Transverse colon (tissue), 4 donors: ENCODE data around the gene PFDN5. TPM values are rescaled to one million over a fixed set of nuclear protein-coding genes. Genes with fewer than 3 reads are reported as not detected.
"Not testable (repeated sequence)": the region's sequence is repeated elsewhere in the genome, so short reads cannot be mapped to it uniquely, and the experiment has no call there.

Source experiments
- DNase-seq: peaks from one replicate; pipeline ENCODE4 v3.0.0-alpha.2; 2019
- H3K27ac ChIP-seq, 4 donors: fragments of 200-600 bp; sonication (generic); 2 replicates each; pipeline ENCODE4 v1.5.1; 2016 to 2018; ENCODE audit warnings: inconsistent platforms in 4 of 4
- H3K27me3 ChIP-seq: fragments of 200-600 bp; sonication (generic); 2 replicates; pipeline ENCODE4 v1.5.1; 2017; ENCODE audit warnings: inconsistent platforms
- H3K36me3 ChIP-seq, 4 donors: fragments of 200-600 bp; sonication (generic); 2 replicates each; pipeline ENCODE4 v1.5.1; 2017 to 2019; ENCODE audit warnings: inconsistent platforms in 4 of 4
- H3K4me1 ChIP-seq, 4 donors: fragments of 200-600 bp; sonication (generic); 2 replicates each; pipeline ENCODE4 v1.5.1; 2017 to 2020; ENCODE audit warnings: inconsistent platforms in 4 of 4
- H3K4me3 ChIP-seq, 4 donors: fragments of 200-600 bp; sonication (generic); 1 replicate in 1 of 4; 2 replicates in 3 of 4; pipeline versions ENCODE4 v1.5.1 to v1.6.1; 2017 to 2019; ENCODE audit warnings: inconsistent platforms in 4 of 4
- H3K9me3 ChIP-seq, 2 donors: fragments of 200-600 bp; sonication (generic); 2 replicates each; pipeline ENCODE4 v1.5.1; 2017 to 2019; ENCODE audit warnings: inconsistent platforms in 2 of 2
- CTCF ChIP-seq, 5 experiments: fragments of 200-600 bp in 3 of 5; fragments of 450-650 bp in 2 of 5; sonication (generic) in 3 of 5; IDR thresholded peaks; 1 replicate in 2 of 5; 2 replicates in 3 of 5; pipeline ENCODE4 v1.5.1; 2016 to 2017; ENCODE audit warnings: antibody characterized with exemption in 5 of 5, inconsistent platforms in 3 of 5, mild to moderate bottlenecking in 2 of 5, moderate library complexity in 1 of 5
- EP300 ChIP-seq: sonication (generic); formaldehyde crosslinking; IDR thresholded peaks from one replicate; pipeline ENCODE4 v1.6.1; 2017; ENCODE audit warnings: antibody characterized with exemption, low read depth
- POLR2A ChIP-seq: fragments of 450-650 bp; IDR thresholded peaks from one replicate; pipeline ENCODE4 v1.6.1; 2016; ENCODE audit warnings: antibody characterized with exemption, mild to moderate bottlenecking, moderate library complexity
- POLR2AphosphoS5 ChIP-seq, 3 donors: sonication (generic); formaldehyde crosslinking; IDR thresholded peaks; one replicate each; pipeline ENCODE4 v1.6.1; 2016; ENCODE audit warnings: antibody characterized with exemption in 3 of 3
- WGBS, 2 donors: methylation state at CpG; one replicate each; pipeline ENCODE4 v1.1.5; 2018; ENCODE audit warnings: low coverage in 1 of 2; 5-methylcytosine and 5-hydroxymethylcytosine counted together
- in situ Hi-C, 4 donors: fragments of 200-750 bp; cut with MboI; loops; one replicate each; pipeline versions ENCODE4 v1.15.0 to v1.15.1; 2017; ENCODE audit warnings: low sequenced_read_pairs in 3 of 4, low pct_ligation_motif_present in 1 of 4, low pct_unique_long_range_greater_than_20kb in 1 of 4
- intact Hi-C: fragments of 100-400 bp; cut with DNase I; formaldehyde crosslinking; loops from one replicate; pipeline ENCODE4 v1.15.1; 2023; ENCODE audit warnings: low total_unique reads
- total RNA-seq, 4 donors: library from RNA; depleted of rRNA; stranded (reverse); fragments of >200 nt; gene quantifications; one replicate each; pipeline ENCODE4 v1.1.0, GENCODE V29; 2016

Gene PFDN5
- total RNA-seq, 4 donors from 2014 or later: 244 to 451 (median 381) TPM

DNA sequence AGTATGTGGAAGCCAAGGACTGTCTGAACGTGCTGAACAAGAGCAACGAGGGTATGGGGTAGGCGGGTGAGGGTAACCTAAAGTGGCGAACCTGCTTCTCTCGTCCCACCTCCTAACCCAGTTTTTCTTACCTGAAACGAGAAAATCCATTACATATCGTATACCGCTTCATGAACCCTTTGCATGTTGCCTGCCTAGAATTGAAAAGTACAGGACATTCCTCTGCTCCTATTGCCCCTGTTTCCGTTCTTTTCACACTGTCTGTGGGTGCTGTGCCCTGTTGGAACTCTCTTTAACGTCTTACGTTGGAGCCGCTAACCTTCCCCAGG, 513 bp downstream of the PFDN5 start:
- intact Hi-C loops: no loop called here
- in situ Hi-C loops: loop anchor here in 1 of 4 donors (25.0 kb wide), 1 partner anchor 234 kb away; the partner anchor contains the start of gene TNS2
- 0 to 3% methylated on average over 10 to 12 of the region's 12 CpGs for WGBS, 2 donors
- peak overlapping the region; percentile 38 to 84 (median 68) for H3K4me3 ChIP-seq
- peaks cover 14 to 47% (median 29%) of the 10 kb centered on the region in 4 donors for H3K4me1 ChIP-seq
- peak overlapping the region; percentile 85 to 93 (median 87) for H3K27ac ChIP-seq
- H3K36me3 ChIP-seq: no peaks in the 10 kb centered on the region
- TF ChIP-seq CTCF (IDR thresholded peaks at IDR 0.05) (no peak), POLR2AphosphoS5 (IDR thresholded peaks at IDR 0.05) (no peak), EP300 (no peak)
- no peaks in the 10 kb centered on the region for H3K27me3 ChIP-seq
- H3K9me3 ChIP-seq: no peaks in the 10 kb centered on the region
- no peak for DNase-seq

GRCh38 chr12:53297106-53297505, 1.8 kb downstream of the PFDN5 start:
- in situ Hi-C loops: loop anchor here in 1 of 4 donors (25.0 kb wide), 1 partner anchor 235 kb away; the partner anchor contains the start of gene TNS2
- WGBS, 2 donors: 96% methylated on average over 10 of the region's 10 CpGs; no CpG with 5 or more reads in 1 of the 2 donors
- H3K36me3 ChIP-seq, H3K4me3 ChIP-seq, DNase-seq, H3K27me3 ChIP-seq, intact Hi-C loops, H3K9me3 ChIP-seq: not testable (repeated sequence)
- peaks cover 14 to 59% (median 30%) of the 10 kb centered on the region in 4 donors for H3K4me1 ChIP-seq
- peak overlapping the region in 1 of 4 donors; percentile 72 for H3K27ac ChIP-seq

- no peak for TF ChIP-seq EP300
- no peak for TF ChIP-seq CTCF (IDR thresholded peaks at IDR 0.05)
- no peak for TF ChIP-seq POLR2AphosphoS5 (IDR thresholded peaks at IDR 0.05)
- no peak for TF ChIP-seq POLR2A
- H3K27me3 ChIP-seq: no peaks in the 10 kb centered on the region
- DNase-seq: no peak
- H3K36me3 ChIP-seq: no peaks in the 10 kb centered on the region
- no peak overlapping the region for H3K4me3 ChIP-seq
- H3K4me1 ChIP-seq: peaks cover 14 to 65% (median 32%) of the 10 kb centered on the region in 4 donors
- peak overlapping the region; percentile 7 to 86 (median 78) for H3K27ac ChIP-seq
- no peaks in the 10 kb centered on the region for H3K9me3 ChIP-seq
- in situ Hi-C loops: loop anchor here in 1 of 4 donors (25.0 kb wide), 1 partner anchor 236 kb away; the partner anchor contains the start of gene TNS2
- WGBS, 2 donors: 53 to 57% methylated on average over 5 of the region's 5 CpGs
- intact Hi-C loops: no loop called here
Observed at GRCh38 chr12:53298164-53298563, 2.8 kb downstream of the PFDN5 start.

GRCh38 chr12:53299101-53299453, 3.7 kb downstream of the PFDN5 start:
- H3K27me3 ChIP-seq: no peaks in the 10 kb centered on the region
- H3K36me3 ChIP-seq: no peaks in the 10 kb centered on the region
- WGBS, 2 donors: 49 to 55% methylated on average over 4 to 5 of the region's 5 CpGs
- no peak for DNase-seq
- H3K4me3 ChIP-seq: peak overlapping the region in 3 of 4 donors; percentile 43 to 71 (median 55)
- H3K9me3 ChIP-seq: no peaks in the 10 kb centered on the region
- TF ChIP-seq POLR2A (no peak), CTCF (IDR thresholded peaks at IDR 0.05) (no peak), POLR2AphosphoS5 (IDR thresholded peaks at IDR 0.05) (no peak), EP300 (no peak)
- peaks cover 14 to 65% (median 33%) of the 10 kb centered on the region in 4 donors for H3K4me1 ChIP-seq
- in situ Hi-C loops: loop anchor here in 1 of 4 donors (25.0 kb wide), 1 partner anchor 237 kb away; the partner anchor contains the start of gene TNS2
- intact Hi-C loops: no loop called here
- peak overlapping the region; percentile 72 to 86 (median 80) for H3K27ac ChIP-seq
